HG03558 (cell line): Measurements from ENCODE around the gene STX19.
"Not testable (repeated sequence)": the region's sequence is repeated elsewhere in the genome, so short reads cannot be mapped to it uniquely, and the experiment has no call there.

ENCODE experiments used
- ATAC-seq: cut with Tn5 transposase; IDR thresholded peaks from one replicate; pipeline ENCODE4 v1.9.1; 2021; ENCODE audit warnings: moderate number of reproducible peaks; ENCODE audit not compliant: unreplicated experiment; ENCODE audit errors: extremely low read depth

STX19 gene

GRCh38 chr3:93981649-93982048, 46.7 kb downstream of the STX19 start:
- no peak for ATAC-seq

GRCh38 chr3:93979850-93980676, 48.3 kb downstream of the STX19 start, which contains the start of gene ARL13B:
Gene ARL13B (plus strand): TSS chr3:93980155. CDS start chr3:93980424, 269 bp downstream.
- peak; percentile 100 for ATAC-seq

GRCh38 chr3:93973131-93974126, 55.0 kb downstream of the STX19 start, which contains the start of gene PROS1:
Gene PROS1 (minus strand): TSS chr3:93973896. CDS start chr3:93973749, 147 bp downstream.
- ATAC-seq, result peak; percentile 53

GRCh38 chr3:93969997-93970396, 58.4 kb downstream of the STX19 start:
- no peak for ATAC-seq

- ATAC-seq, result no peak
Measured at GRCh38 chr3:93969443-93969842, 59.0 kb downstream of the STX19 start.

GRCh38 chr3:93965106-93965505, 63.3 kb downstream of the STX19 start:
- not testable (repeated sequence) for ATAC-seq
